HG02981 (cell line): Measurements from ENCODE around the gene ITFG2.

ENCODE experiments used
- ATAC-seq: cut with Tn5 transposase; IDR thresholded peaks from one replicate; pipeline ENCODE4 v1.9.1; 2021; ENCODE audit warnings: mild to moderate bottlenecking, moderate library complexity; ENCODE audit not compliant: unreplicated experiment

The ITFG2 gene

GRCh38 chr12:2794736-2795289, 17.7 kb upstream of the ITFG2 start, which contains the start of gene FKBP4:
Gene FKBP4 (plus strand): TSS chr12:2794970. CDS start chr12:2795140, 170 bp downstream.
- peak; percentile 74 for ATAC-seq

GRCh38 chr12:2795291-2796186, 16.9 kb upstream of the ITFG2 start:
- ATAC-seq = peak; percentile 56

- ATAC-seq = no peak
Measured at GRCh38 chr12:2796187-2796666, 16.2 kb upstream of the ITFG2 start.

DNA sequence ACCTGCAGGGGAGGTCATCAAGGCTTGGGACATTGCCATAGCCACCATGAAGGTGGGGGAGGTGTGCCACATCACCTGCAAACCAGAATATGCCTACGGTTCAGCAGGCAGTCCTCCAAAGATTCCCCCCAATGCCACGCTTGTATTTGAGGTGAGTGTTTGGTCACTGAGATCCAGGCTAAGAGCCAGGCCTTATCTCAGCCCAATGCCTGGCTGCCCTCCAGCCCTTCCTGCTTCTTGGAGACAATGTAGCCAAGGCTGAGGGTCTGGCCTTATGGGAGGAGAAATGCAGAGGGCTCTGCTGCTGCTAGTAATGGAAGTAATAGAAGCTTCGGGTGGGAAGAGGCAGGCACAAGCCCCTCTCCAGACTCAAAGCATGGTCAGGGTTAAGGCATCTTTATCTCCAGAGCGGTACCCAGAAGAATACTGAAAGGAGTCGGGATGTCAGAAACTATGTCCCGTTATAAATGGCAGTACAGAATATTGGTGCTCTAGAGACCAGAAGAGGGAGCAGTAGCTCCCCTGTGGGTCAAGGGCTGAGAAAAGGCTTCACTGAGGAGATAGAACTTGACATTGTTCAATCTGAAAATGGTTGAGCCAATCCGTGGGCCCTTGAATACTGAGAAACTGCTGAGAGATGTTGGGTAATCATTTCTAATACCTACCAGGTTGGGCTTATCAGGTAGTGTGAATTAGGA, 14.6 kb upstream of the ITFG2 start:
- ATAC-seq = no peak

- no peak for ATAC-seq
Measured at GRCh38 chr12:2800046-2800570, 12.4 kb upstream of the ITFG2 start.

DNA sequence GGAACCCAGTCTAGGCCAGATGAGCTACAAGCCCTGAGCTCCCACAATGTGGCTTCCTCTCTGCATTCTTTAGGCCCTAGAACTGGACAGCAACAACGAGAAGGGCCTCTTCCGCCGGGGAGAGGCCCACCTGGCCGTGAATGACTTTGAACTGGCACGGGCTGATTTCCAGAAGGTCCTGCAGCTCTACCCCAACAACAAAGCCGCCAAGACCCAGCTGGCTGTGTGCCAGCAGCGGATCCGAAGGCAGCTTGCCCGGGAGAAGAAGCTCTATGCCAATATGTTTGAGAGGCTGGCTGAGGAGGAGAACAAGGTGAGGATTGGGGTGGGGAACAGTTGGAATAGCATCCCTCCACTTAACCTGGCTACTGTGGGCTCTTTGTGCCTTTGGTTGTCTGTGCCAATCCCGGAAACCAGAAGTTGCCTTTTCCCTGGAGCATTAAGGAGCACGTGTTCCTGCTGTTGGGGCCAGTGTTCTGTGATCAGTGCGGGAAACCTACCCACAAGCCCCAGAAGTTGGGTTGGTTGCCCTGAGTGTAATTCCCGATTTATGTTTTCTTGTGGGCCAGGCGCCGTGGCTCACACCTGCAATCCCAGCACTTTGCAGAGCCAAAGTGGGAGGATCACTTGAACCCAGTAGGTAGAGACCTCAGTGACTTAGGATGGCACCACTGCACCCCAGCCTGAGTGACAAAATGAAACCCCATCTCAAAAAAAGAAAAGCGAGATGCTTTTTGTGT, 11.3 kb upstream of the ITFG2 start:
- no peak for ATAC-seq

DNA sequence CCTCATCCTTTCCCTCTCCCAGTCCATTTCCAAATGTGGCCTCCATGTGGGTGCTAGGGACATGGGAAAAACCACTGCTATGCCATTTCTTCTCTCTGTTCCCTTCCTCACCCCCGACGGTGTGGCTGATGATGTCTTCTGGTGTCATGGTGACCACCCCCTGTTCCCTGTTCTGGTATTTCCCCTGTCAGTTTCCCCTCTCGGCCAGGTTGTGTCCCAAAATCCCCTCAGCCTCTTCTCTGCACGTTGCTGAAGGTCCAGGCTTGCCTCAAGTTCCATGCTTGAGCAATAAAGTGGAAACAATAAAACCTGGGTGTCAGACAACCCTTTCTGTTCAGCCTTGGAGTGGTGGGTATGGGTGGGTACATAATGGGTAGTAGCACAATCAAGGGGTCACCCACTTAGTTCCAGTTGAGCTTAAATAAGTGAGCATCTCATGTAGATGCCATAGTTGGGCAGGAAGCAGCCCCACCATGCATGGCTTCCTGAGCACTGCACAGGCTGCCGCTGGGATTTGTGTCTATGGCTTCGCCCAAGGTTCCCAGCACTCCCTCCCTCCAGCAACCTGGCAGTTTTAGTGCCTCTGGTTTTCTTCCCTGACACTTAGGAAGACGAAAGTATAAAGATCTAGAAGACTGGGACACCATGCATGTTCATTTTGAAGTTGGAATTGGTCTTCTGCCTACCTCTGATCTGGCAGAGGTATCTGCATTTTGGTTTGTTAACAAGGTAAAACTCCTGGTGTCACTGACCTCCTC, 8.7 kb upstream of the ITFG2 start:
- ATAC-seq = no peak

- no peak for ATAC-seq
Measured at GRCh38 chr12:2804393-2805142, 7.9 kb upstream of the ITFG2 start.

GRCh38 chr12:2805143-2805520, 7.3 kb upstream of the ITFG2 start:
- ATAC-seq = no peak

DNA sequence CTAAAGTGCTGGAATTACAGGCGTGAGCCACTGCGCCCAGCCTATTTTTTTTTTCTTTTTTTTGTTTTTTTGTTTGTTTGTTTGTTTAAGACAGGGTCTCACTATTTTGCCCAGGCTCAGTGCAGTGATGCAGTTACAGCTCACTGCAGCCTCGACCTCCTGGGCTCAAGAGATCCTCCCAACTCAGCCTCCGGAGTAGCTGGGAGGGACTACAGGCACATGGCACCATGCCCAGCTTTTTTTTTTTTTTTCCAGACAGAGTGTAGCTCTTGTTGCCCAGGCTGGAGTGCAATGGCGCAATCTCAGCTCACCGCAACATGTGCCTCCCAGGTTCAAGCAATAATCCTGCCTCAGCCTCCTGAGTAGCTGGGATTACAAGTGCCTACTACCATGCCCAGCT, 5.8 kb upstream of the ITFG2 start:
- no peak for ATAC-seq

- ATAC-seq = no peak
Measured at GRCh38 chr12:2811801-2812200, 667 bp upstream of the ITFG2 start.

GRCh38 chr12:2813214-2814185, 1.0 kb downstream of the ITFG2 start:
- ATAC-seq = peak; percentile 32

- no peak for ATAC-seq
Measured at GRCh38 chr12:2819810-2820209, 7.3 kb downstream of the ITFG2 start.

- ATAC-seq = no peak
Measured at GRCh38 chr12:2820432-2820831, 8.0 kb downstream of the ITFG2 start.

- no peak for ATAC-seq
Measured at GRCh38 chr12:2823483-2823882, 11.0 kb downstream of the ITFG2 start.

GRCh38 chr12:2824541-2824940, 12.1 kb downstream of the ITFG2 start:
- ATAC-seq = no peak

DNA sequence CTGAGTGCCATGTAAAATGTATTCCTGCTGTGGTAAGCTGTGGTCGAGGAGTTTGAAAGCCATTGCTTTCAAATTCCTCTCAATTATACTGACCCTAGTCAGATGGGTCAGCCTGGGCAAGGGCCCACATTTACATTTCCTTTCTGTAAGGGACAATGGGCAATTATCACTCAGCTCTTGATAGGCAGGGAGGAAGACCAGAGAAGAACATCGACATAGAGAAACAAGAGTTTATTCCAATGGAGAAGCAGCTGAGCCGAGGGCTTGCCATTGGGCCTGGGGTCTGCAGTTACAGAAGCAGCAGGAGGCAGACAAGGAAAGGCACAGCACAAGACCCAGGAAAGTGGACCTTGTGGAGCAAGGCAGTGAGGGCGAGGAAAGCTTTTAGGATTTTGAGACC, 12.7 kb downstream of the ITFG2 start:
- no peak for ATAC-seq

DNA sequence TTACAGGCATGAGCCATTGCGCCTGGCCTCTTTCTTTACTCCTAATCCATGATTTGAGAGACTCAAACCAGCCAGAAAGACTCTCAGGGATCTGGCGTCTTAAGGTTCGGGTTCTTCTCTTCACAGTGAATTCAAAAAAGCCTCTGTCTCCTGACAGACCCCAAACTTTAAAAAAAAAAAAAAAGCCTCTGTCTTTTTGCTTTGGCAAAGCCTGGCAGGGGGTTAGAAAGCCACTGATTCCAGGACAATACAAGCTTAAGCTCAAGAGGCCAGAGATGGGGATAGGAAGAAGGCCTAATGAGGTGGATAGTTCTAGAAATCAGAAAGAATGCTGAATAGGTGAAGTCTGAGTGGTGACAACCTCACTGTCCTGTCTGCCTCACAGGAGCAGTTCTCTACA, 13.6 kb downstream of the ITFG2 start:
- no peak for ATAC-seq
